Mucosa of rectum (tissue), 2 donors: Measurements from ENCODE around the gene RTP5.
"Not testable (repeated sequence)": the region's sequence is repeated elsewhere in the genome, so short reads cannot be mapped to it uniquely, and the experiment has no call there.

Experiments used
- H3K27ac ChIP-seq, 2 donors: one replicate each; pipeline ENCODE4 v1.7.0; 2013; ENCODE audit warnings: inconsistent platforms in 2 of 2, low read depth in 2 of 2, low read length in 2 of 2
- H3K27me3 ChIP-seq, 2 donors: one replicate each; pipeline ENCODE4 v1.7.0; 2013; ENCODE audit warnings: low read length in 2 of 2; ENCODE audit not compliant: control insufficient read depth in 2 of 2, insufficient read depth in 2 of 2
- H3K36me3 ChIP-seq, 2 donors: one replicate each; pipeline ENCODE4 v1.7.0; 2013; ENCODE audit warnings: low read length in 2 of 2; ENCODE audit not compliant: control insufficient read depth in 2 of 2, insufficient read depth in 2 of 2
- H3K4me1 ChIP-seq, 2 donors: one replicate each; pipeline ENCODE4 v1.7.0; 2013; ENCODE audit warnings: low read length in 2 of 2, mild to moderate bottlenecking in 1 of 2; ENCODE audit not compliant: control insufficient read depth in 2 of 2, insufficient read depth in 2 of 2
- H3K4me3 ChIP-seq, 2 donors: one replicate each; pipeline ENCODE4 v1.7.0; 2013; ENCODE audit warnings: low read length in 2 of 2
- H3K9ac ChIP-seq, 2 donors: one replicate each; pipeline ENCODE4 v1.7.0; 2013; ENCODE audit warnings: low read length in 2 of 2, low read depth in 1 of 2, mild to moderate bottlenecking in 1 of 2
- H3K9me3 ChIP-seq, 2 donors: one replicate each; pipeline ENCODE4 v1.7.0; 2013; ENCODE audit warnings: low read length in 2 of 2; ENCODE audit not compliant: control insufficient read depth in 2 of 2
- donor health status: healthy.
- donor health status: Normal muscosa, but diverticular disease.

Gene RTP5

DNA sequence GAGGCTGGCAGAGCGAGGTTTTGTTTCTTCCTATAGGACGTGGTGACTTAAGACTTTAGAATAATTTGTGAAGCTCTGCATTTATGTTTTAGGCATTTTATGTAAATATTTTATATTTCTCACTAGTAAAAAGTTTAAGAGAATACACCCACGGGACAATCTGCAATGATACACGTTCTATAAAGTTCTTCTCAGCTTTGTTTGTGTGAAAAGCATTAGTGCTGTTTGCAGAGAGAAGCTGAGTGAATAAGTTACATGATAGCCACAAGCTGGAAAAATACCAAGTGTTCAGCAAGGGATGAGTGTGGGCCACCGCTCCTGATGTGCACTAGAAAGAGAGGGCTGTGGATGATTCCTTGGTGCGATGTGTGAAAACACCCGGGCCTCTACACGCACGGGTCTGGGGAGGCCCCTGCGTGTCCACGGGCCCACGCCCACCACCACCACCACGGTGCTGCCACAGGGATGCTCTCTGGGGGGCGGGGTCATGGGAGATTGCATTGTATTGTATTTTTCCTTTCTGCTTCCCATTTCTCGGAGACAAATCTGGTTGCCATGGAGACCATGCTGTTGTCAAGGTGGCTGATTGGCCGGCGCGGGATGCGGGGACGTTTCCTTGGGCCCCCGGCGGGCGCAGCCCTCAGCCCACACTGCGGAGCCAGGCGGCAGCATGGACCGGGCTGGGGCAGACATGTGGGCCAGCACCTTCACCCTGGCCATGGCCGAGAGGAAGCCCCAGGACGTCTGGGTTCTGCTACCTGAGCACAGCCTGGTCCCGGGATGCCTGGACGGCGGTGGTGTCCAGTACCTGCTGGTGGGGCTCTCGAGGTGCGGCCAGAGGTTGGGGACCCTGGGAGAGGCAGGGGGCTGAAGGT lies at the start of gene RTP5:
Gene RTP5 (plus strand): TSS at position 643 of the 875 bp plus-strand sequence. CDS start 28 bp downstream, at position 671.
- no peak within 1 kb of the TSS for H3K27ac ChIP-seq
- no peaks in the 10 kb centered on the region for H3K4me1 ChIP-seq
- peaks cover 13 to 37% of the 10 kb centered on the region in 2 donors for H3K27me3 ChIP-seq
- H3K9me3 ChIP-seq: no peaks in the 10 kb centered on the region
- no peaks in the 10 kb centered on the region for H3K36me3 ChIP-seq
- no peak within 1 kb of the TSS for H3K4me3 ChIP-seq
- H3K9ac ChIP-seq: no peak within 1 kb of the TSS

DNA sequence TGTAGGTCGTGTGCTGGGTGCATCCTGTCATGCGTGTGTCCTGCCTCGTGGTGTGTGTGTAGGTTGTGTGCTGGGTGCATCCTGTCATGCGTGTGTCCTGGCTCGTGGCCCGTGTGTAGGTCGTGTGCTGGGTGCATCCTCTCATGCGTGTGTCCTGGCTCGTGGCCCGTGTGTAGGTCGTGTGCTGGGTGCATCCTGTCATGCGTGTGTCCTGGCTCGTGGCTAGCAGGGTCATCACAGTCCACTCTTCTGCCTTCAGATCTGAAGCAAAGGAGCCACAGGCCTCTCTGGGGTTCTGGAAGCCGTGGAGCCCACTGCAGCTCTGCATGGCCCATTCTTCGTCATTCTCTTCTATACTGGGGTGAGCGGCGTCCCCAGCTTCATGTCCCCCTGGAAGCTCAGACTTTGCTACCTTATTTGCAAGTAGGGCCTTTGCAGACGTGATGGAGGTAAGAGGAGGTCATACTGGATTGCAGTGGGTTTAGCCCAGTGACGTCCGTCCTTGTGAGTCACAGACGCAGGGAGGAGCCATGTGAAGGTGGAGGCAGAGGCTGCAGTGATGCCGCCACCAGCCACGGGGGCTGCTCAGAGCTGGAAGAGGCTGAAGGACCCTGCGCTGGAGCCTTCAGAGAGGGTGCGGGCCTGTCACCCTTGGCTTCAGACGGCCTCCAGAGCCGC lies 49.4 kb upstream of the RTP5 start:
- not testable (repeated sequence) for H3K27me3 ChIP-seq, H3K27ac ChIP-seq, H3K9me3 ChIP-seq

DNA sequence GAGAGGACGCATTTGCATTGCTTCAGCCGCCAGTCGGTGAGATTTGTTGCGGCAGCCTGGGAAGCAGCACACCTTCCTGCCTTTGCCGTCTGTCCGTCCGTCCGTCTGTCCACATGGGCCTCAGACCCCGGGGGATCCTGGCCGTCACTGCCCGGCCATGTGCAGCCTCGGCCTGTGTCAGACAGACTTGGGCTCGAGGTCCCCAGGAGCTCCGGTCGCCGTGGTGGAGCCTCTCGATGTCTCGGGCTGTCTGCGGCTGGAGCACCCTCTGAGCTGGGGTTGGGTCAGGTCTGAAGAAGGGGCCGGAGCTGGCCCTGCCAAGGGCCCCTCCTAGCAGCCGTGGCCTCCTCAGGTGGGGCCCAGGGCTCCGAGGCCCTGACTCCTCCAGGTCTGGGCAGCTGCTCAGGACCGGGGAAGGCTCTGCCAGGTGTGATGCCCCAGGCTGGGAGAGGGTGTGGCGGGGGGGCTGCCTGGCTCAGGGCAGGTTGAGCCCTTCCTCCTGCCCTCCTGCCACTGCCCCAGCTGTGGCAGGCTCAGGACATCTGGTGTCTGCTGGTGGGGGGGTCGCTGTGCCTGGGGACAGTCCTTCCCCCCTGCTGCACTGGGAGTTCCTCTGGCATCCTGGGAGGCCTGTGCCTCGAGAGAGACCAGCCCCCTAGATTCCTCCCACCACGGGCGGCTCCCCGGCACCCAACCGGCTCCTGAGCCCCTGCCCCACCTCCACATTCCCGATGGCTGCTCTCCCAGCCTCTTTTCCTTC lies 48.7 kb upstream of the RTP5 start:
- Histone ChIP-seq H3K27ac (no peak overlapping the region), H3K4me1 (peaks cover 8 to 19% of the 10 kb centered on the region in 2 donors), H3K4me3 (no peak overlapping the region), H3K36me3 (no peaks in the 10 kb centered on the region), H3K9ac (no peak overlapping the region), H3K9me3 (no peaks in the 10 kb centered on the region), H3K27me3 (peaks cover 0 to 3% of the 10 kb centered on the region in 2 donors)

More for the DNA sequence above, 49.4 kb upstream of the RTP5 start:
- H3K4me1 ChIP-seq: peaks cover 8 to 24% of the 10 kb centered on the region in 2 donors
- H3K4me3 ChIP-seq, H3K36me3 ChIP-seq, H3K9ac ChIP-seq: not testable (repeated sequence)

DNA sequence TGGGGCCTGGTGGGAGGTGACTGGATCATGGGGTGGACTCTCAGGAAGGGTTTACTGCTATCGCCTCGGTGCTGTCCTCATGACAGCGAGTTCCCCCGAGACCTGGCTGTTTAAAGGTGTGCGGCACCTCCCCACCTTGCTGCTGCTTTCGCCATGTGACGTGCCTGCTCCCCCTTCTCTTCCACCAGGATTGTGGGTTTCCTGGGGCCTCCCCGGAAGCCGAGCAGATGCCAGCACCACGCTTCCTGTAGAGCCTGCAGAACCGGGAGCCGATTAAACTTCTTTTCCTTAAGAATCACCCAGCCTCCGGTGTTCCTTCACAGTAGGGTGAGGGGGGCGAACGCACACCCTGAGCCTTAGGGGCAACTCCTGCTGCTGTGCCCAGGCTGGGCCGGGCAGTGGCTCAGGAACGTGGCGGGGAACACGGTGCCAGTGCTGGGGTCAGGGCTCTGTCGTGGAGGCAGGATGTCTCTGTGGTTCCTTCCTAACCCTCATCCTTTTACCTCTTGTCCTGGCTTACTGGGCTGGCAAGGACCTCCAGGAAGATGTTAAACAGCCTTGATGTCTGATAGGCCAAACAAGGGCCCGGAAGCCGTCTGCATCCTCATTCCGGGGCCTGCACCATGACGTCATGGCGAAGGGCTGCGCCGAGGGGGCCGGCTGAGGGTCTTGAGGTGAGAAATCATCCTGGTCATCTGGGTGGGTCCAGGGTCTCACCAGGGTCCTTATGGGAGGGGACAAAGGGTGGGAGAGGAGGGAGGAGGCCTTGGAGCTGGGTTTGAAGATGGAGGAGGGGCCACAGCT lies 47.9 kb upstream of the RTP5 start:
- no peak overlapping the region for H3K9ac ChIP-seq
- peaks cover 2 to 3% of the 10 kb centered on the region in 2 donors for H3K27me3 ChIP-seq
- no peak overlapping the region for H3K4me3 ChIP-seq
- H3K27ac ChIP-seq: no peak overlapping the region
- H3K4me1 ChIP-seq: peaks cover 8 to 17% of the 10 kb centered on the region in 2 donors
- H3K36me3 ChIP-seq: no peaks in the 10 kb centered on the region
- H3K9me3 ChIP-seq: no peaks in the 10 kb centered on the region

DNA sequence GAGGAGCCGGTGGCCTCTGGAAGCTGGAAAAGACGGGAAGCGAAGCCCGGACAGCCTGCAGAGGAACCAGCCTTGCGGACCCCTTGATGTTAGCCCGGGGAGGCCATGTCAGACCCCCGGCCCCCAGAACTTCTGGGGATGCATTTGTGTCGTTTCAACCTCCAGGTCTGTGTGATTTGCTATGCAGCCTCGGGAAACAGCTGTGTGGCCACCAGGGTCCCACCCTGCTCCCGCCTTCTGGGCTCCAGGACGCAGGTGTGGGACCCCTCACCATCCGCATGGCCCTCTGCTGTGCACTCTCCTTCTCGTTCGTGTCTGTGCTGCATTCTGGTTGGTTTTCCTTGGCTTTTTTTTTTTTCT lies 47.3 kb upstream of the RTP5 start:
- Histone ChIP-seq H3K27ac (no peak overlapping the region), H3K4me1 (peaks cover 8 to 13% of the 10 kb centered on the region in 2 donors)

DNA sequence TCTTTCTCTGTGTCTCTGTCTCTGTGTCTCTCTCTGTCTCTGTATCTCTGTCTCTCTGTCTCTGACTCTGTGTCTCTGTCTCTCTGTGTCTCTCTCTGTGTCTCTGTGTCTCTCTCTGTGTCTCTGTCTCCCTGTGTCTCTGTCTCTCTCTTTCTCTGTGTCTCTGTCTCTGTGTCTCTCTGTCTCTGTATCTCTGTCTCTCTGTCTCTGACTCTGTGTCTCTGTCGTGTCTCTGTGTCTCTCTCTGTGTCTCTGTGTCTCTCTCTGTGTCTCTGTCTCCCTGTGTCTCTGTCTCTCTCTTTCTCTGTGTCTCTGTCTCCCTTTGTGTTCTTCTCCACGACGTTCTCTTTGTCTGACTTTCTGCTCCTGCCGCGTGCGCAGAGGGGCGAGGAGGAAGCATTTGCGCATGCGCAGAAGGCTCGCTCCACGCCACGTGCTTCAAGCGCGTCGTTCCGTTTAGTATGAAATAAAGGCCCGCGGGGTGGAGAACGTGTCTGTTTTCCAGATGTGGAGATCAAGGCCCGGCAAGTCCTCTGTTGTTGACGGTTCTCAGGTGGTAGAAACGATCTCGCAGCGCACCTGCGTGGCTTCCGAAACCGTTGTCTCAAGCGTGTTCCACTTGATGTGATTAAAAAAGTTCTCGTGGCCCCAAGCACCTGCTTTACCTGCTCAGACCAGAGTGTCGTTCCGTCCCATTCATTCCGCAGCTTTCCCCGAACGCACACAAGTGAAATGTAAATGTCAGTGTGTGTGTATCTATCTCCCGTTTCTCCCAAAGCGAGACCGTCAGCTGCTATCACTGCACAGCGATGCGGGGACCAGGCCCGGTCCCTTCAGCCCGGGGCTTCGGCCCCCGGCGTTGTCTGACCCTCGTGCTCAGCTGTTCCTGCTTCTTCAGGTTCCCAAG lies 45.7 kb upstream of the RTP5 start:
- not testable (repeated sequence) for H3K36me3 ChIP-seq, H3K27ac ChIP-seq, H3K4me3 ChIP-seq, H3K9ac ChIP-seq, H3K9me3 ChIP-seq, H3K27me3 ChIP-seq, H3K4me1 ChIP-seq

More for the DNA sequence above, 47.3 kb upstream of the RTP5 start:
- Histone ChIP-seq H3K27me3 (peaks cover 3% of the 10 kb centered on the region in 2 donors), H3K4me3 (no peak overlapping the region), H3K9ac (no peak overlapping the region), H3K9me3 (no peaks in the 10 kb centered on the region), H3K36me3 (no peaks in the 10 kb centered on the region)

DNA sequence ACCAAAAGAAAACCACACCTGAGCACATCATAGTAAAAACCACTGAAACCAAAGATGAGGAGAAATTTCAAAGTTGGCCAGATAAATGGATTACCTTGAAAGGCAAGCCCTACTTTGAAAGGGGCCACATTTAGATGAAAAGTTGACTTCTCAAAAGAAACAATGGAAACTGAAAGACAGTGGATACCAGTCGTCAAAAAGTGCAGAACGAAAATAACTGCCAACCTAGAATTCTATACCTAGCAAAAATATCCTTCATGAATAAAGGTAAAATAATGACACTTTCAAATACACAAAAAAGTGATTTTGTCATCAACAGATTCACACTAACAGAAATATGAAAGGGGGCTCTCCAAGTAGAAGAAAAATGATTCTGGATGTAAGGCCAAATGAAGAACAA lies 42.1 kb upstream of the RTP5 start:
- peaks cover 3% of the 10 kb centered on the region in 2 donors for H3K27me3 ChIP-seq
- no peaks in the 10 kb centered on the region for H3K36me3 ChIP-seq

DNA sequence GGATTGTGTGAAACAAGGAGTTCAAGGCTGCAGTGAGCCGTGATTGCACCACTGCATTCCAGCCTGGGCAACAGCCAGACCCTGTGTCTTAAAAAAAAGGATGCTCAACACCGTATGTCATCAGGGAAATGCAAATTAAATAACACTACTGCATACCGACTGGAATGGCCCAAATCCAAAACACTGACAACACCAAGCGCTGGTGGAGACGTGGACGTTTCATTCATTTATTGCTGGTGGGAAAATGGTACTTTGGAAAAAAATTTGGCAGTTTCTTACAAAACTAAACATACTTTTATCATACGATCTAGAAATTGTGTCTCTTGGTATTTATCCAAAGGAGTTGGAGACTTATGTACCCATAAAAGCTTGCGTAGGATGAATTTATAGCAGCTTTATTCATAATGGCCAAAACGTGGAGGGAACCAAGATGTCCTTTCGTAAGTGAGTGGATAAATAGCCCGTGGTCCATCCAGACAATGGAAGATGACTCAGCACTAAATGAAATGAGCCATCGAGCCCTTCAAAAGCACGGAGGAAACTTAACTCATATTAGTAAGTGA lies 36.3 kb upstream of the RTP5 start:
- no peaks in the 10 kb centered on the region for H3K36me3 ChIP-seq
- no peaks in the 10 kb centered on the region for H3K9me3 ChIP-seq
- no peak overlapping the region for H3K4me3 ChIP-seq
- no peak overlapping the region for H3K27ac ChIP-seq
- H3K27me3 ChIP-seq: peaks cover 2 to 3% of the 10 kb centered on the region in 2 donors
- no peak overlapping the region for H3K9ac ChIP-seq
- no peaks in the 10 kb centered on the region for H3K4me1 ChIP-seq

More for the DNA sequence above, 42.1 kb upstream of the RTP5 start:
- H3K9ac ChIP-seq: no peak overlapping the region
- H3K27ac ChIP-seq: no peak overlapping the region
- H3K4me3 ChIP-seq: no peak overlapping the region
- H3K9me3 ChIP-seq: no peaks in the 10 kb centered on the region
- no peaks in the 10 kb centered on the region for H3K4me1 ChIP-seq
